22Rv1 (cell line): ENCODE results near the gene CEP85.

Source experiments
- H3K27ac ChIP-seq: fragments of 450-650 bp; 2 replicates; pipeline ENCODE4 v1.5.1; 2017
- CTCF ChIP-seq: fragments of 450-650 bp; IDR thresholded peaks from 2 replicates; pipeline ENCODE4 v1.5.1; 2017; ENCODE audit warnings: mild to moderate bottlenecking
- ZFX ChIP-seq: fragments of 450-650 bp; IDR thresholded peaks from 2 replicates; pipeline ENCODE4 v1.6.1; 2017; ENCODE audit warnings: antibody characterized with exemption, borderline replicate concordance

CEP85 gene

GRCh38 chr1:26275580-26276431 lies 41.8 kb downstream of the CEP85 start:
- peak overlapping the region; percentile 91 for H3K27ac ChIP-seq
- TF ChIP-seq ZFX: no peak
- TF ChIP-seq CTCF: peak; percentile 94

- peak overlapping the region; percentile 91 for H3K27ac ChIP-seq
- TF ChIP-seq CTCF (no peak), ZFX (no peak)
These were observed 42.4 kb downstream of the CEP85 start for GRCh38 chr1:26276432-26276838.

GRCh38 chr1:26277261-26277661 lies 43.3 kb downstream of the CEP85 start:
- no peak for TF ChIP-seq CTCF
- no peak for TF ChIP-seq ZFX
- peak overlapping the region; percentile 91 for H3K27ac ChIP-seq

GRCh38 chr1:26277719-26278118 lies 43.7 kb downstream of the CEP85 start:
- peak overlapping the region; percentile 91 for H3K27ac ChIP-seq
- TF ChIP-seq CTCF (no peak), ZFX (no peak)

GRCh38 chr1:26278303-26278702 lies 44.3 kb downstream of the CEP85 start:
- TF ChIP-seq CTCF (no peak), ZFX (no peak)
- peak overlapping the region; percentile 91 for H3K27ac ChIP-seq

- peak overlapping the region; percentile 91 for H3K27ac ChIP-seq
- TF ChIP-seq ZFX: no peak
- no peak for TF ChIP-seq CTCF
These were observed 44.9 kb downstream of the CEP85 start for GRCh38 chr1:26278724-26279455.
